ENCODE measurements around the gene DNAJC22.
"Not testable (repeated sequence)": the region's sequence is repeated elsewhere in the genome, so short reads cannot be mapped to it uniquely, and the experiment has no call there.

Gene DNAJC22

DNA sequence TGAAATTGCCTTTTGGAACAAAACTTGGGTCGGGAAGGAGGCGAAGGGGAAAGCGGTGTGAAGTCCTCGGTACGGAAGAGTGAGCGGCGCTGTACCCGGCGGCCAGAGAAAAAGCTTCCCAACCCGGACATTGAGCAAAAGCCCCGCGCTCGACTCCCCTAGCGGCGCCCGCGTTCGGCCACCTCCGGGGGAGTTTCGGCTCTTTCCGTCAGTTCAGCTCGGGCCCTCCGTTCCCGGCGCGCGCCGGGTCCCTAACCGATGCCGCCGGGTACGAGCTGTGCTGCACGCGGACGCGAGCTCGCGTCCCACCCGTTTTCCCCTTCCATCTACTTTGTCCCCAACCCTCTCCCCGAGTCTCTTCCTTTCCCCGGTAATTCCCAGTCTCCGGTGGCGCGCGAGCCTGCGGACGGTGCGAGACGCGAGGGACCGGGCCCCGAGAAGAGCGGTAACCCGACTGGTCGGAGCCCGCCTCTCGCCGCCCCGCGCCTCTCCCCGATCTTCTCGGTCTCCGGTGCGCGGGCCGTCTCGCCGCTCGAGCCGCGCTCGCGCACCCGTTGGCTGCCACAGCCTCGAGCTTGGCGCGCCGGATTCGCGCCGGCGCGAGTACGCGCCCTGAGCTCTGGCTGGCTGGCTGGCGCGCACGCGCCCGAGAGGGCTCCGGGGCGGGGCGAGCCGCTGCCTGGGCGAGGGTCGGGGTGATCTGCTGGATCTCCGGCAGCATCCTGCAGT, 20.1 kb downstream of the DNAJC22 start:
- H3K4me3 ChIP-seq (ENCODE audit: low read depth, low read length), result peak overlapping the region; percentile 78
- DNase-seq (ENCODE audit: low read depth), result peak; percentile 88

DNA sequence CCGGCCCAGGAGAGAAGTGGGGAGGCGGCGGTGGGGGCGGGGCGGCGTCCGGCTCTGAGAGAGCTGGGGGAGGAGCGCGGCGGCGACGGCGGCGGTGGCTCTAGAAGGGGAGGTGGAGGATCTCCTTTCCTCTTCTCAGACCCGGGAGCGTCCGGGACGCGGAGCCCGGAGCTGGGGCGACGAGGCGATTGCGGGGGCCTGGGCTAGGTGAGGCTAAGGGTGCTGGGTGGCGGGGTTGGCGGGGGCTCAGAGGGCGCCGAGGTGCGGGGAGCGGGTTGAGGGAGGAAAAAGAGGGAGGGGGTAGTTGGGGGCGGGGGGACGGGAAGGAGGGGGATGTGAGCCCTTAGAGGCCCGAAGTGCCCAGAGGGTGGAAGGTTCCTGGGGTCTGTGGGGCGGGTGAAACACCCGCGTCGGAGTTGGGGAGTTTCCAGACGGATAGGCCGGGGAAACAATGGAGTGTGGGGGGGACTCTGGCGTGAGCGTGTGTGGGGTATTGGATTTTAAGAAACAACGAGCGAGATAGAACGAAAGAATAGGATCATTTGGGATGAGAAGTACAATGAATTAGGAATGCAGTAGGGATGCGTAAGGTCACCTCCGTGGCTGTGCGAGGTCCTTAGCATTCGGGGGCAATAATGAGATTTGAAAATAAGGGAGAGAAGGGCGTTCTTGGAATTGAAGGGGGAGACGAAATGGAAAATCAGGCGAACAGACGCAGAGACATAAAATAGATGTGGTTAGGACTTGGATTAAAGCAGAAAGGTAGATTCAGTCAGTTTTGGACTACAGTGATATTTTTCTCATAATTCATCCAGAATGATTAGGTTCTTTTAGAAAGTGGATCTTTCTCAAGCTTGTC, 20.9 kb downstream of the DNAJC22 start, which contains the start of gene SPATS2:
SPATS2 (plus strand) TSS at position 82 of the 859 bp plus-strand sequence. CDS start 93,551 bp downstream, outside the sequence.
- DNase-seq (ENCODE audit: low read depth), result no peak
- H3K4me3 ChIP-seq (ENCODE audit: low read depth, low read length), result peak within 1 kb of the TSS; percentile 78

- DNase-seq (ENCODE audit: low read depth), result no peak
These were observed 21.5 kb downstream of the DNAJC22 start for GRCh38 chr12:49368240-49368600.

DNA sequence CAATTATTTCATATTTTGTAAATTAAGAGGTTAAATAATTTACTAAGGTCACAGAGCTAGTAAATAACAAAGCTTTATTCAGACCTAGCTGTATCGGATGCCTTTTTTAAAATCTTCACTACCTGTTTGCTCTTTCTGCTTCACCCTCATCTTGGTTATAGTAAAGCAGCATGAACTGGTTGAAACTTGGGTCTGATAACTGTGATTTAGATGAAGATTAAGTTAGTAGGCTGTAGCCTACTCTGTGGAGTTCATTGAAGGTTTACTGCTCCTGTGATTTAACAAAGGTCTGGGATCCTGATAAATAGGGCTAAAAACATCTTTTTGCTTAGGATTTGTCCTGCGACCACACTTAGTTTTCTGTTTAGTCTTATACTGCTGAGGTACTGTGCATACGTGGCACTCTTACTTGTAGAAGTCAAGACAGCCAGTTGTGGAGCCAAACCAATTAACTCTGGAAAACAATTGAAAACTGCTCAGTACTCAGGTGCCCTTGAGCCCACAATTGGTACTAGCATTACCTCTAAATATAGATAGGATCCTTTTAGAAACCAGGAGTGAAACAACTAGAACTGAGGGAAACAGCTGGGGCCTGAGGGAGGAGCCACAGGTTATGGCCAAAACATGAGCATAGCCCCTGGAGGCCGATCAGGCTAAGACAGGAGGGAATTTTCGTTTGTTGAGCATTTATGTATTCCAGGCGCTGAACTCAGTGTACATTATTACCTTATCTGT, 22.9 kb downstream of the DNAJC22 start:
- no peak for DNase-seq (ENCODE audit: low read depth)

More at GRCh38 chr12:49368240-49368600, 21.5 kb downstream of the DNAJC22 start:
- H3K4me3 ChIP-seq (ENCODE audit: low read depth, low read length), result peak overlapping the region; percentile 78

GRCh38 chr12:49370539-49370938, 23.9 kb downstream of the DNAJC22 start:
- no peak overlapping the region for H3K4me3 ChIP-seq (ENCODE audit: low read depth, low read length)
- no peak for DNase-seq (ENCODE audit: low read depth)

More for the DNA sequence above, 22.9 kb downstream of the DNAJC22 start:
- peak overlapping the region; percentile 78 for H3K4me3 ChIP-seq (ENCODE audit: low read depth, low read length)

DNA sequence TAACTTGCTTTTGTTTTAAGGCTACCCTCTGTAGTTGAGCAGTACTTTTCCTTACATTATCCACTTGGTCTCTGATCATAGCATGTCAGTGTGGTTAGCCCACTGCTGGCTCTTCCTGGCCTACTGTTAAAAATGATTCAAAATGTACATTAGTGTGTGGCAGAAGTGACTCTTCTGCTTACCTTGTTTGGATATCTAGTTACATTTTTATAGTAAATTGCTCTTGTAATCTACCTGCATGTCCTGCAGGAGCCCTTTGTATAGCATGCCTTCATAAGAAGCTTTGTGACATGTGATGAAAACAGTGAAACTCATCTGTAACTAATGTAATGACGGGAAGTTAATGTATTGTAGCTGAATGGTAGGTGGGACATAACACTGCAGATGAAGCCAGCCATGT, 28.7 kb downstream of the DNAJC22 start:
- no peak overlapping the region for H3K4me3 ChIP-seq (ENCODE audit: low read depth, low read length)
- DNase-seq (ENCODE audit: low read depth), result no peak

- no peak overlapping the region for H3K4me3 ChIP-seq (ENCODE audit: low read depth, low read length)
- DNase-seq (ENCODE audit: low read depth), result no peak
These were observed 30.7 kb downstream of the DNAJC22 start for GRCh38 chr12:49377386-49377785.

DNA sequence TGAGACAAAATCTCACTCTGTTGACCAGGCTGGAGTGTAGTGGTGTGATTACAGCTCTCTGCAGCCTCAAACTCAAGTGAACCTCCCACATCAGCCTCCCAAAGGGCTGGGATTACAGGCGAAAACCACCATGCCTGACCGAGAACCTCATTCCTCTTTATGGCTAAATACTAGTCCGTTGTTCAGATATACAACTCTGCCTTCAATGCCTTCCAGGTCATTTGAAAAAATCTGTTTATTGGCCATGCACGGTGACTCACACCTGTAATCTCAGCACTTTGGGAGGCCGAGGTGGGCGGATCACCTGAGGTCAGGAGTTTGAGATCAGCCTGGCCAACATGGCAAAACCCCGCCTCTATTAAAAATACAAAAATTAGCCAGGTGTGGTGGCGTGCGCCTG, 33.5 kb downstream of the DNAJC22 start:
- H3K4me3 ChIP-seq (ENCODE audit: low read depth, low read length); DNase-seq (ENCODE audit: low read depth): not testable (repeated sequence)

DNA sequence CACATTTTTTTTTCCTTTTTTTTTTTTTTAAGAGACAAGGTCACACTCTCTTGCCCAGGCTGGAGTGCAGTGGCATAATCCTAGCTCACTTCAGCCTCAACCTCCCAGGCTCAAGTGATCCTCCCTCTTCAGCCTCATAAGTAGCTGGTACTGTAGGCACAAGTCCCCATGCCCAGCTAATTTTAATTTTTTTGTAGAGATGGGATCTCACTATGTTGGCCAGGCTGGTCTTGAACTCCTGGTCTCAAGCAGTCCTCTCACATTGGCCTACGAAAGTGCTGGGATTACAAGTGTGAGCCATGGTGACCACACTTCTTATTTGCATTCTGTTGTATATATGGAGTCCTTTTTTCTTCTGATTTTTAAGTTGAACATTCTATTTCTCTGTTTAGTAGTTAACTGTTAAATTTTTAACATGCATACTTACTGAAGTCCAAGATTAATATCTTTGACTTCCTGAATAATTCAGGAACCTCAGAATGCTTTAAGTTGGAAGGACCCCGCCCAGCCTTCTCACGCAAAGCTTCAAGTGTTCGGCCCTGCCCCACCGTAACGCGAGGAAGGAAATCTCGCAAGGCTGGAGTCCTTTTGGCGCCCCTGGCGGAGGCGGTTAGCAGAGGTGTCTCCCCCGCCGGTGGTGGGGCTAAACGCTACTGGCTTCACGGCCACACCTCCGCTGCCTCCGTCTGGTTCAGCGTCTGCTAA, 42.1 kb downstream of the DNAJC22 start:
- DNase-seq (ENCODE audit: low read depth), result no peak
- H3K4me3 ChIP-seq (ENCODE audit: low read depth, low read length), result no peak overlapping the region

- no peak overlapping the region for H3K4me3 ChIP-seq (ENCODE audit: low read depth, low read length)
- DNase-seq (ENCODE audit: low read depth), result no peak
These were observed 42.7 kb downstream of the DNAJC22 start for GRCh38 chr12:49389387-49389703.

DNA sequence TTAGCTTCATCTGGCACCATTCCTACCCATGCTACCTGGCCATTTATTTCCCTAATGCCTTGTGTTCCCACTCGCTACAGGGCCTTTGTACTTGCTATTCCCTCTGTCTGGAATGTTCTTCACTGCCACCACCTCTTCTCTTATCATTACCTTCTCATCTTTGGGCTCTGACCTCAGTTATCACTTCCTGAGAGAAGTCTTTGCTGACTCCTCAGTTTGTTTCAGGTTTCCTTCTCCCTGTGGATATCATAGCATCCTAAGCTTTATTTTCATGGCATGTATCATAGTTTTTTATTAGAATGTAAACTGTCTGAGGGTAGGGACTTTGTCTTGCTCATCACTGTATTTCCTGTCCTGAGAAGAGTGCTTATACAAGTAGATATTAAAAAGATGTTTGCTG, 50.3 kb downstream of the DNAJC22 start:
- no peak for DNase-seq (ENCODE audit: low read depth)

GRCh38 chr12:49400304-49400703, 53.6 kb downstream of the DNAJC22 start:
- no peak for DNase-seq (ENCODE audit: low read depth)
- H3K4me3 ChIP-seq (ENCODE audit: low read depth, low read length), result no peak overlapping the region

More for the DNA sequence above, 50.3 kb downstream of the DNAJC22 start:
- H3K4me3 ChIP-seq (ENCODE audit: low read depth, low read length), result no peak overlapping the region
